IPS-NIHi7 (cell line): ENCODE measurements around the gene BTBD9.

Experiments
- DNase-seq: peaks from one replicate; pipeline ENCODE4 v3.0.0; 2012; ENCODE audit warnings: mixed read lengths; ENCODE audit errors: extremely low spot score

The BTBD9 gene

DNA sequence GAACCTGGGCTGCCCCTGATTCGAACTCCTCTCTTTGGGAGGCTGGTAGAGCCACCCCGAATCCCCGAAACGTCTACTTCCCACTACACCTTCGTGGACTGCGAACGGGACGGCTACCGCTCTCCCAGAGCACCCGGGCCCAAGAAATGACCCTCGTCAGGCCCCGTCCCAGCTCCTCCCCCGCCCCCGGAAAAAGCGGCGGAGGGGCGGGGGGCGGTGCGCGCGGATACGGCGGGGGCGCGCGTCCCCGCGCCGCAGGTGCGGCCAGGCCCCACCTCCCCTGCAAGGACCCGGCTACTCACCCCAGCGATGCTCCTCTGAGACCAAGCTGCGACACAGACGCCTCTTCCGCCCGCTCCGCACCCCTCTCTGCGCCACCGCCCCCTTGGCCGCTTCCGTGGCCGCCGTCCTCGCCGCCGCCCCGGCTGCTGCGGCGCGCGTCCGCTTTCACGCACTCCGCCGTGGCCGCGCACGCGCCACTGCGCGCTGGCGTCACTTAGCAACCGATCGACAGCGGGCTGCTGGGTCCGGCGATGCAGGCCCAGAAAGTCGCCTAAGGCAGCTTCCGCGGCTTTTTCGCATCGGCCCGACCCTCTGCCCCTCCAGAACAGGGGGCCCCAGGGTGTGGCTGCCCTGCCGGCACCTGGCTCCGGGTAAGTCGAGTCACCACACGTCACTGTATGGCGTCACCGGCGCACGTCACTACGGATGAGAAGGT, at the start of gene BTBD9:
TSS of gene BTBD9 (minus strand) at position 432 of the 718 bp plus-strand sequence.
- peak; percentile 90 for DNase-seq

- DNase-seq = peak; percentile 26
These were observed 48.9 kb upstream of the BTBD9 start for GRCh38 chr6:38688579-38689087.

DNA sequence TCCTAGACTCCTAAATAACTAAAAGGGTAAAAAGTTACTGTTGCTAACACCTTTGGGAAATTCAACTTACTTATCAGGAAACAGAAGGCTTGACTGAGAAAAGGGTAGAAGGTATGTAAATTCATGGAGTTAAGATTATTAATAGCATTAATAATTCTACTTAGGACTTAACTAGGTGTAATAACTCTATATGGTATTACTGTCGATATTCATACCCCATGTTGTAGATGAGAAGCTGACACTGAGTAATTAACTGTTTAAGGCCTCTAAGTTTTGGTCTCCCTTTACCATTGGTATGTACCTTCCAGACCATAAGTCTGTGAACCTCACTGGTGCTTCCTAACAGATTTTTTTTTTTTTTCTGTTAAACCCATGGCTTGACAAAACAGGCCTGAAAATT, 47.8 kb upstream of the BTBD9 start:
- no peak for DNase-seq

- no peak for DNase-seq
These were observed 47.3 kb upstream of the BTBD9 start for GRCh38 chr6:38687043-38687353.

- DNase-seq = no peak
These were observed 46.7 kb upstream of the BTBD9 start for GRCh38 chr6:38686270-38687042.

DNA sequence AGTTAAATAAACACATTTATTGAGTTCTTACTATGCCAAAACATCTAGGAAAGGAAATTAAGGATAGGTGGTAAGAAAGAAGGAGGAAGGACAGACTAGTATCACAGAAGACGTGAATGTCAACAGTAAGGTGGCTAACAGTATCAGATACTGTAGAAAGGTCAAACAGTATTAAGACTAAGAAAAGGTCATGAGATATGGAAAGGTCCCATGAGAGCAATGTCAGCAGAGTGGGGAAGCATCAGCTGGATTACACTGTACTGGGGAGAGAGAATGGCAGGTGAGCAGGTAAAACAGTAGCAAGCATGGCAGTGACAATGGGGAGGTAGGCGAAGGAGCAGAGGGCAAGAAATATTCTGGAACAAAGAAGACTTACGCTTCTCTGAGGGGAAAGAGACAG, 45.2 kb upstream of the BTBD9 start:
- DNase-seq = no peak

- DNase-seq = no peak
These were observed 44.5 kb upstream of the BTBD9 start for GRCh38 chr6:38684237-38684636.

- DNase-seq = no peak
These were observed 42.1 kb upstream of the BTBD9 start for GRCh38 chr6:38681850-38682249.

GRCh38 chr6:38679668-38680067, 39.9 kb upstream of the BTBD9 start:
- no peak for DNase-seq

GRCh38 chr6:38678178-38678760, 38.5 kb upstream of the BTBD9 start:
- DNase-seq = no peak

GRCh38 chr6:38676974-38677544, 37.3 kb upstream of the BTBD9 start:
- DNase-seq = no peak

DNA sequence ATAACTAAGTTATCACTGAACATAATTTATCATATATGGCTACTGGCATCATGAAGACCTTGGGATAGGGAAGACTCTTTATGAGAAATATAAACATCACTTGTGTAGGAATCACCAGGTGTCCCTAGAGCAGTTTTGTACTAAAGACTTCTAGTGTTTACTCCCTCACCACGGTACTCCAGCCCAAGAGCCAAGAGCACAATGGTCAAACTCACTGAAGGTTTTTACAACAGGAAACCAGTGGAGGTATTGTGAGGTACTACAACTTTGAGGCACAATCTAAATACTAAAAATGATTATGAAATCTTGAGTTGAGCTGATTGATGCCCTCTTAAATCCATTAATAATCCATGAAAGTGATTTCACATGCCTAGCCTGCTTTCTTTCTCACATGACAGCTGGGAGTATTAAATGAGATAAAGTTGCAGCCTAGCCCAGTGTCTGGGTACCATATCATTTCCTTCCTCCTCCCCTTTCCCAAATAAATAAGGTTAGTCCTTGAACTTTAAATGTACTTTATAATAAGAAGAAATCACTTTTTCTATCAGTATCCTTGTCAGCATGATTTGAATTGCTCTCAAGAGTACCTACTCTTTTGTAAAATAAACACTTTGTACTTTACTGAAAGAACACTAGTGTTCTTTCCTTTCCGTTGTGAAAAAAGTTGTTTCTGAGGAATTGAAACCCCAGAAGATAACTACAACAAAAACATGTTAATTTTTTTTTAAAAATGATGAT, 36.7 kb upstream of the BTBD9 start:
- DNase-seq = no peak

DNA sequence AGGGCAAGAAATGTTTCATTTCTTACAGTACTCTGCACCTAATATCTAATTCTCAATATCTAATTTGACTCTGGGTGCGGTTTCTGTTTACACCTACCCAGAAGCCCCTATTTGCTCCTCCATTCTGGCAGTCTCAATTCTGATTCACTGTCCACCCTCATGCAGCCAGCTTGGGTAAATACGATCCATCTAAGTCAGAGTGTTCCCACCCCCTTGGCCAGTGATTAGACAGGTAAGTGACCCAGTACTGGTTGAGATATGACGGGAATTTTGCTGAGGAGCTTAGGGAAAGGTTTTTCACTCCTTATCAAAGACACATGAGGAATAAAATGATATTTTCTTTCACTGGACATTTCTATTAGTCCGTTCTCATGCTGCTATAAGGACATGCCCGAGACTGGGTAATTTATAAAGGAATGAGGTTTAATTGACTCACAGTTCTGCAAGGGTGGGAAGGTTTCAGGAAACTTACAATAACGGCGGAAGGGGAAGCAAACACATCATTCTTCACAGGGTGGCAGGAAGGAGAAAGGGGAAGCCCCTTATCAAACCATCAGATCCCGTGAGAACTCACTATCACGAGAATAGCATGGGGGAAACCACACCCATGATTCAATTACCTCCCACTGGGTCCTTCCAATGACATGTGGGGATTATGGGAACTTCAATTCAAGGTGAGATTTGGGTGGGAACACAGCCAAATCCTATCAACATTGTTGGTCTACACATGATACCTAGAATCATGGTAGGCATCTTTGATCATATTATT, 33.9 kb upstream of the BTBD9 start:
- DNase-seq = no peak

DNA sequence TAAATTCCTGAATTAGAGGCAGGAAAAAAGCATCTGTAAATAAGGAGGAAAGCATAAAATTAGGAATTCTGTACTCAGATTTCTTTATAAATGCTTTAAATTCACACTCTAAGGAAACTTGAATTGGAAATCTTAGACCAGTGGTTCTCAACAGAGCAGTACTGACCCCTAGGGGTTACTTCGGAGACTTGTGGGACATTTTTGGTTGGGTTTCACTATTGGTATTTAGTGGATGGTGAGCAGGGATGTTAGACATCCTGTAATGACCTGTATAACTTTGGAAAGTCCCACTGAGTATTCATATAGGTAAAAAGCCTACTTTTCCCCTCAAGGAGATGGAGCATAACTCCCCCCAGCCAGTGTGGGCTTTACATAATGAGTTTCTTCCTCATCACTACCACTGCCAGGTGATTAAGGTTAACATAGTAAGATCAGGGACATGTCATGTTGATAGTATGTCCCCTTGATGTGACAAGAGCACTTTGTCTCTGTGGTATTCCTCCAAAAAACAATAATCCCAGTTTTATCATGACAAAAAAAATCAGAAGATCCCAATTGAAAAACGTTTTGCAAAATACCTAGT, 32.2 kb upstream of the BTBD9 start:
- peak; percentile 71 for DNase-seq

DNA sequence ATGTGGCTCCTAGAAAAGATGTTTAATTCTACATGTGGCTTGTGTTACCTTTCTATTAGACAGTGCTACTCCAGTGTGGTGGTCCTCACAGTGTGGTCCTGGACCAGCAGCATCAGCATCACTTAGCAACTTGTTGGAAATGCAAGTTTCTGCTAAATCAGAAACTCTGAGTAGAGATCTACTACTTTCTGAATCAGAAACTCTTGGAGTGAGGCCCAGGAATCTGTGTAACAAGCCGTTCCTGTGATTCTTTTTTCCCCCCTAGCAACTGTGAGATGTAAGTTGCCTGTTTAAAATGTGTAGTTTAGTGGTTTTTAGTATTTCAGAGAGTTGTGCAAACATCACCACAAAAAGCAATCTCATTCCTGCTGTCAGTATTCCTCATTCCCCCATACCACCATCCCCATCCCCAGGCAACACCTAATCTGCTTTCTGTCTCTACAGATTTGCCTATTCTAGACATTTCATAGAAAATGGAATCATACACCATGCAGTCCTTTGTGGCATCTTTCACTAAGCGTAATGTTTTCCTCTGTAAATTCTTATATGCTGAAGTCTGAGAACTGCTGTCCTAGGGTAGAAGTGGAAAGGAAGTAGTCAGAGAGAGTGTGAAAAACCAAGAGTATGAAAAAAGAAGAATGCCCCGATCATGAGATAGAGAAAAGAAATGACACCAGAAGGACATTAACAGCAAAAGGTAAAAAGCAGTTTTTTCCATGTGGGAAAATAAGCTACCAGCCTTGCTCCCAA, 18.9 kb upstream of the BTBD9 start:
- no peak for DNase-seq

GRCh38 chr6:38656896-38657295, 17.2 kb upstream of the BTBD9 start:
- no peak for DNase-seq

GRCh38 chr6:38654263-38654662, 14.5 kb upstream of the BTBD9 start:
- DNase-seq = no peak

GRCh38 chr6:38651121-38651784, 11.5 kb upstream of the BTBD9 start:
- DNase-seq = no peak

- DNase-seq = no peak
These were observed 10.6 kb upstream of the BTBD9 start for GRCh38 chr6:38650207-38650752.
